Keratinocyte (primary cell): ENCODE data around the gene RIC1. TPM values are rescaled to one million over a fixed set of nuclear protein-coding genes. Genes with fewer than 3 reads are reported as not detected.

Experiments
- DNase-seq: peaks from one replicate; pipeline ENCODE4 v3.0.0-alpha.2; 2011; ENCODE audit warnings: low read depth, missing footprints, low spot score
- FAIRE-seq: peaks from 2 replicates; lab custom pipeline; 2011; peaks lifted over from hg19 to GRCh38; lab: Jason Lieb, UNC
- H2AFZ ChIP-seq: 2 replicates; pipeline ENCODE4 v1.6.0; 2012; ENCODE audit warnings: low read length, control low read depth, inconsistent platforms; ENCODE audit not compliant: control insufficient read depth
- H3K27ac ChIP-seq: 2 replicates; pipeline ENCODE4 v1.5.1; 2011; ENCODE audit warnings: low read length; ENCODE audit not compliant: control insufficient read depth, insufficient read depth
- H3K27me3 ChIP-seq: 3 replicates; pipeline ENCODE4 v1.6.0; 2011; ENCODE audit warnings: low read length; ENCODE audit not compliant: control insufficient read depth, insufficient read depth; ENCODE audit errors: extremely low read depth
- H3K36me3 ChIP-seq, 2 experiments: 2 replicates in 1 of 2; 3 replicates in 1 of 2; pipeline ENCODE4 v1.5.1; 2011; ENCODE audit warnings: low read length in 2 of 2, mild to moderate bottlenecking in 1 of 2; ENCODE audit not compliant: control insufficient read depth in 2 of 2, insufficient read depth in 2 of 2; ENCODE audit errors: extremely low read depth in 1 of 2
- H3K4me1 ChIP-seq: 3 replicates; pipeline ENCODE4 v1.5.1; 2011; ENCODE audit warnings: low read length; ENCODE audit not compliant: control insufficient read depth, insufficient read depth; ENCODE audit errors: extremely low read depth
- H3K4me2 ChIP-seq: 3 replicates; pipeline ENCODE4 v1.6.0; 2011; ENCODE audit warnings: low read depth, low read length; ENCODE audit not compliant: control insufficient read depth, insufficient read depth; ENCODE audit errors: extremely low read depth
- H3K4me3 ChIP-seq, 3 experiments: fragments of 200-600 bp in 1 of 3; sonication (generic) in 1 of 3; 2 replicates in 2 of 3; 3 replicates in 1 of 3; pipeline ENCODE4 v1.5.1; 2011 to 2016; ENCODE audit warnings: low read length in 3 of 3, mild to moderate bottlenecking in 3 of 3, control low read depth in 2 of 3, inconsistent platforms in 1 of 3, low read depth in 1 of 3, mixed read lengths in 1 of 3, mixed run types in 1 of 3, moderate library complexity in 1 of 3; ENCODE audit not compliant: control insufficient read depth in 2 of 3, insufficient read depth in 2 of 3; ENCODE audit errors: extremely low read depth in 1 of 3
- H3K79me2 ChIP-seq: 2 replicates; pipeline ENCODE4 v1.6.0; 2012; ENCODE audit warnings: low read length; ENCODE audit not compliant: control insufficient read depth, insufficient read depth
- H3K9ac ChIP-seq: 3 replicates; pipeline ENCODE4 v1.6.0; 2011; ENCODE audit warnings: low read length; ENCODE audit not compliant: control insufficient read depth, insufficient read depth; ENCODE audit errors: extremely low read depth
- H3K9me1 ChIP-seq: 3 replicates; pipeline ENCODE4 v1.6.0; 2011; ENCODE audit warnings: low read length; ENCODE audit not compliant: control insufficient read depth, insufficient read depth; ENCODE audit errors: extremely low read depth
- H3K9me3 ChIP-seq: 2 replicates; pipeline ENCODE4 v1.5.1; 2012; ENCODE audit warnings: low read depth, low read length; ENCODE audit not compliant: control insufficient read depth
- H4K20me1 ChIP-seq: 3 replicates; pipeline ENCODE4 v1.6.0; 2011; ENCODE audit warnings: low read length; ENCODE audit not compliant: control insufficient read depth, insufficient read depth; ENCODE audit errors: extremely low read depth
- EZH2 ChIP-seq: IDR thresholded peaks from one replicate; pipeline ENCODE4 v1.6.1; 2012; ENCODE audit warnings: inconsistent platforms, mild to moderate bottlenecking, low read length, moderate library complexity
- dilution Hi-C: fragments of 300-500 bp; cut with MboI; formaldehyde crosslinking; loops from one replicate; pipeline ENCODE4 v1.7.0; 2020; ENCODE audit warnings: low sequenced_read_pairs; ENCODE audit not compliant: extremely low pct_ligation_motif_present
- polyA plus RNA-seq, 5 experiments: library from polyadenylated mRNA; depleted of rRNA in 3 of 5; stranded (reverse) in 3 of 5; stranded (forward) in 1 of 5; unstranded in 1 of 5; fragments of >200 nt; gene quantifications; 1 replicate in 1 of 5; 2 replicates in 3 of 5; 3 replicates in 1 of 5; pipeline versions ENCODE4 v1.2.1 to v1.2.3, GENCODE V29; 2011 to 2012; ENCODE audit warnings: missing spikeins in 2 of 5, low read depth in 1 of 5, low replicate concordance in 1 of 5
- TF ChIP-seq, protein P1 (sequence below), 3 experiments: IDR thresholded peaks in 1 of 3; conservative IDR thresholded peaks in 1 of 3; optimal IDR thresholded peaks in 1 of 3; 2 replicates in 2 of 3; 3 replicates in 1 of 3; pipeline versions ENCODE3 to v1.5.1; 2011; ENCODE audit warnings: low read length in 3 of 3, mild to moderate bottlenecking in 3 of 3, moderate library complexity in 2 of 3, control low read depth in 1 of 3, inconsistent platforms in 1 of 3; ENCODE audit not compliant: insufficient read depth in 2 of 3; ENCODE audit errors: extremely low read depth in 1 of 3

The RIC1 gene
- polyA plus RNA-seq, 1 donor (not counting 4 experiments of a cell fraction or from before 2014, with no cell fraction given) = 20.5 TPM

- Histone ChIP-seq H2AFZ (no peak overlapping the region), H3K9me3 (no peaks in the 10 kb centered on the region), H3K4me2 (no peak overlapping the region), H3K79me2 (no peaks in the 10 kb centered on the region), H3K27ac (no peak overlapping the region), H3K4me1 (no peaks in the 10 kb centered on the region), H3K4me3 (no peak overlapping the region), H4K20me1 (no peaks in the 10 kb centered on the region), H3K9me1 (no peaks in the 10 kb centered on the region), H3K9ac (no peak overlapping the region), H3K36me3 (peaks cover 5 to 12% of the 10 kb centered on the region in 2 experiments), H3K27me3 (no peaks in the 10 kb centered on the region)
- dilution Hi-C loops = no loop called here
- FAIRE-seq = no peak
- DNase-seq = no peak
- TF ChIP-seq, protein P1, sequence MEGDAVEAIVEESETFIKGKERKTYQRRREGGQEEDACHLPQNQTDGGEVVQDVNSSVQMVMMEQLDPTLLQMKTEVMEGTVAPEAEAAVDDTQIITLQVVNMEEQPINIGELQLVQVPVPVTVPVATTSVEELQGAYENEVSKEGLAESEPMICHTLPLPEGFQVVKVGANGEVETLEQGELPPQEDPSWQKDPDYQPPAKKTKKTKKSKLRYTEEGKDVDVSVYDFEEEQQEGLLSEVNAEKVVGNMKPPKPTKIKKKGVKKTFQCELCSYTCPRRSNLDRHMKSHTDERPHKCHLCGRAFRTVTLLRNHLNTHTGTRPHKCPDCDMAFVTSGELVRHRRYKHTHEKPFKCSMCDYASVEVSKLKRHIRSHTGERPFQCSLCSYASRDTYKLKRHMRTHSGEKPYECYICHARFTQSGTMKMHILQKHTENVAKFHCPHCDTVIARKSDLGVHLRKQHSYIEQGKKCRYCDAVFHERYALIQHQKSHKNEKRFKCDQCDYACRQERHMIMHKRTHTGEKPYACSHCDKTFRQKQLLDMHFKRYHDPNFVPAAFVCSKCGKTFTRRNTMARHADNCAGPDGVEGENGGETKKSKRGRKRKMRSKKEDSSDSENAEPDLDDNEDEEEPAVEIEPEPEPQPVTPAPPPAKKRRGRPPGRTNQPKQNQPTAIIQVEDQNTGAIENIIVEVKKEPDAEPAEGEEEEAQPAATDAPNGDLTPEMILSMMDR (optimal IDR thresholded peaks at IDR 0.05 in 1 of 3, IDR thresholded peaks at IDR 0.05 in 1 of 3, conservative IDR thresholded peaks at IDR 0.05 in 1 of 3; ENCODE audit: extremely low read depth in 1 of 3, insufficient read depth in 2 of 3, low read length in 3 of 3) = no peak
- no peak for TF ChIP-seq EZH2
Observed at GRCh38 chr9:5756633-5757032, 127.7 kb downstream of the RIC1 start.

DNA sequence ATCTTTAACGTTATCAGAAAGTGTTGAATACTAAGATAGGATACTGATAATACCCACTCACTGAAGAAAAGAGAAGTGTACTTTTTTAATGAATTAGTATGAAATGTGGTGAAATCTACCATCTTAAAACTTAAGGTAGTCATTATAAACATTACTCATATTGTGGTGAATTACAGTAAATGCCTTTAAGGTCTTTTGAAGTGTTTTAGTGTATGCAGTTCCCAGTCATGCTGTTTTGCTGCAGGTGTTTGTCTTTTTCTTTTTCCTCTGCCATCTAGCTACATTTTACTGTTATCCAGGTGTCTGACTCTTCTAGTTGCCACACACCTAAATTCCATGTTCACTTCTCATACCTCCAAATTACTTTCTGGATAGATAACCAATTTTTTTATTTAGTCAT is 131.4 kb downstream of the RIC1 start:
- H3K27ac ChIP-seq = no peak overlapping the region
- peaks cover 15 to 21% of the 10 kb centered on the region in 2 experiments for H3K36me3 ChIP-seq
- FAIRE-seq (no peak), DNase-seq (no peak)
- no peak overlapping the region for H2AFZ ChIP-seq
- no peaks in the 10 kb centered on the region for H3K79me2 ChIP-seq
- no peaks in the 10 kb centered on the region for H3K27me3 ChIP-seq
- TF ChIP-seq EZH2 = no peak
- TF ChIP-seq, protein P1 (optimal IDR thresholded peaks at IDR 0.05 in 1 of 3, IDR thresholded peaks at IDR 0.05 in 1 of 3, conservative IDR thresholded peaks at IDR 0.05 in 1 of 3; ENCODE audit: extremely low read depth in 1 of 3, insufficient read depth in 2 of 3, low read length in 3 of 3) = no peak
- H3K4me3 ChIP-seq = no peak overlapping the region
- no peaks in the 10 kb centered on the region for H3K4me1 ChIP-seq
- H3K9me1 ChIP-seq = no peaks in the 10 kb centered on the region
- H3K9ac ChIP-seq = no peak overlapping the region
- H3K4me2 ChIP-seq = no peak overlapping the region
- dilution Hi-C loops = no loop called here
- no peaks in the 10 kb centered on the region for H3K9me3 ChIP-seq
- no peaks in the 10 kb centered on the region for H4K20me1 ChIP-seq
